Stimulated activated CD8-positive, alpha-beta memory T cell treated with anti-CD3 and anti-CD28 coated beads, Interleukin-7, amount 100 ng/mL, for 24 hours (primary cell): Measurements from ENCODE around the gene PF4V1.

ENCODE experiments used
- DNase-seq: peaks from one replicate; pipeline ENCODE4 v3.0.0-alpha.2; 2020; ENCODE audit warnings: low read depth

Gene PF4V1, protein sequence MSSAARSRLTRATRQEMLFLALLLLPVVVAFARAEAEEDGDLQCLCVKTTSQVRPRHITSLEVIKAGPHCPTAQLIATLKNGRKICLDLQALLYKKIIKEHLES

DNA sequence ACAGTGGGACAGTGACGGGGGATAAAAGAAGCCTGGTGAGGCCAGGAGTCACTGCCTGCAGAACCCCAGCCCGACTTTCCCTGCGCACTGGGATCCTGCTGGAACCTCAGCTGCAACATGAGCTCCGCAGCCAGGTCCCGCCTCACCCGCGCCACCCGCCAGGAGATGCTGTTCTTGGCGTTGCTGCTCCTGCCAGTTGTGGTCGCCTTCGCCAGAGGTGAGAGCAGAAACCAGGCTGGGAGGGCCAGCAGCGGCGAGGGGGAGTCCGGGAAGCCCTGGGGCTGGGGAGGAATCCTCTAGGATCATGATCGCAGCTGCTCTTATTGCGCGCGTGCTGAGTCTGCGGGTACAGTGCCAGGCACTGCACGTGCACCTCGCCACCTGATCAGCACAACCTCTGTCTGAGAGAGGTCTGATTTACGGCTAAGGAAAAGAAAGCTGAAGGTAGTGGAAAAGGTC is at the start of gene PF4V1:
Gene PF4V1, plus strand, starts transcription at position 51 of the 459 bp plus-strand sequence. Its CDS starts 67 bp downstream, at position 118.
- no peak for DNase-seq

DNA sequence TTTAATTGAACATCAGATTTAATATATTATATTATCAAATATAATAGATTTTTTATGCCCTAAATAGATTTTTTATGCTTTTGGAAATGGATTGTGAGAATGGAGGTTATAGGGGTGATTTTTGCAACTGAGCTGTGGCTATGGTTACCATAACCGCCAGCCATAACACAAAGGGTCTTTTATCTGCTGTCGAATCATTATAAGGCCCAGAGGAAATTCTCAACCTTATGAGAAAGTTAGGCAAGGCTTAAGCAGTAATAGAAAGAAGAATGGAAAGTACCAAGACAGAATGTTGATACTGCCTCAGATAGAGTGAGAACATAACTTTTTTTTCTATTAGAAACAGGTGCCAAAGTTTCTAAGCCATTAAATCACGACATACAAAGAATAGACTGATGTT is 42.9 kb upstream of the PF4V1 start:
- no peak for DNase-seq

DNA sequence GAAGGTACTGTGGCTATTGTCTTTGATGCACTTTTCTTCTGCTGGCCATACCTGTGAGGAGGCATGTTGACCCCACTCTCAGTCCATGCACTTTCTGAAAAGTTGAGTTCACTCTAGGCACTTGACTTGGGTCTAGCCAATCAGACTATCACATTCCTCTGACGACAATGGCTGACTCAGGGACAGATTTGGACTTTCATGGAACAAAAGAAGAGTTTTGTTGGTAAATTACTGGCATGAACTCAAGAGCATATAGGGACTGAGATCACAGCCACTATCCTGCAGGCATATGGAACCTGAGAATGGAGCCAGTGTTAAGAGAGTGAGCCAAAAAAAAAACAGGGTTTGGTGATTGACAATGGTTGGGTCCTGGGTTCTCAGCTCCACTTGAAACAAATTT is 41.3 kb upstream of the PF4V1 start:
- no peak for DNase-seq

DNA sequence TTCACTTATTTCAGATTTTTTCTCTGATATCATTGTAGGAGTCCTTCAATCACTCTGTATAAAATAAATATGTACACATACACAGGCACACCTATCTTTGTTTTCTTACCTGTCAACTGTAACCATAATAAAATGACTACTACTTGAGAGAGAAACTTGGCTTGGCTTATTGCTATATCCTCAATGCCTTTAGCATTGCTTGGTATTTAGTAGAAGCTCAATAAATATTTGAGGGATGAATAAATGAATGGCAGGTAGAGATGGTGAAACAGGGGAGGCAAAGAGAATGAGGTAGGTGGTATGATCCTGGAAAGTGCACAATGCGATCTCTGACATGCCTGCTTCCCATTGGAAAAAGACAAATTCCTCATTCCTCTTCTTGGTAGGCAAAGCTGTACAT is 38.4 kb upstream of the PF4V1 start:
- no peak for DNase-seq

DNA sequence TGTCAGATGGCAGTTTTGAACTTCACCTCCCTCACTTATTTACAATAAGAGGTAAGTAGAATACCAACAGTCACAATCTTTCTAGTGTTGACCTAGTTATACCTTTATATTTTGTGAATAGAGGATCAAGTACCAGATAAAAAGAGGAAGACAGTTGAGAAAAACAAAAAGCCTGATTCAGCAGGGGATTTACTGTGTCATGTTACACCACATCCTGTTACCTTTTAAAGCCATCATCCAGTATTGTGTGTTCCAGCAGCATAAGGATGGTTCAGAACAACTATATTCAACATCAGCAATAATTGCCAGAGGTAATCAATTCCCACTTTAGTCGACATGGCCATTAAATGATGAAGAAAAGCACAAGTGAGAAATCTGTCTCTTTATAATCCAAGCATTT is 38.0 kb upstream of the PF4V1 start:
- DNase-seq = no peak

DNA sequence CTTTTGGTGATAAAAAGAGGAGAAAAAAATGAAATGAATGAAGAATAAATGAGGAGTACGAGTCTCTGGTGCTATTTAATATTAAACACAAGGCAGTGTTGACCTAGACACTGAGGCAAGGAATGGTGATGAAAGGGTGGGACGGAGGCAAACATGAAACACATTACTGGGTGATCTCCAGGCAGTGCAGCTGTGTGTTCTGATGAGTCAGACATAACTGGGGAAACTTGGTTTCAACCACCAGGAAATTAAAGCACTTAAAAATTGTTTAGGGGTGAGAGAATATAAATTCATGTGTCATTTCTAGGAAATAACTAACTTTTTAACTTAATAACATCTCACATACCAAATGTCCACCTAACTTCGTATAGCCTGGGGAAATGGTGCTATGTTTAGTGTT is 36.3 kb upstream of the PF4V1 start:
- no peak for DNase-seq

DNA sequence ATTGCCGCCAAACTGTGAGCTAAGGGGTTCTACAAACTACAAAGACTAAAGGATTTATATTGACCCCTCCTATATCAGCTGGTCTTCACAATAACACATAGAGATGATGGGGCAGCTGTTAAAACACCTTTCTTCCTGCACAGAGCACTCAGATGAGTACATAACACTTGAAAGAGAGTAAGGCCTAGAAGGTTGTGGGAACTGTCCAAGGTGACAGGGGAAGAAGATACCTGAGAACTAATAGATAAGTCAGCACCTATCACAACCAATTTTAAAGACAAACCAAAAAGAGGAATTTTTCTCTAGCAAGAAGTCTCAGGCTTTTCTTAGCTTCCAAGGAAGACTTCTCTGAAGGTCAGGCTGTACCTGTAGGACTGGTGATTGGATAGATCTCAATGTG is 35.8 kb upstream of the PF4V1 start:
- no peak for DNase-seq

DNA sequence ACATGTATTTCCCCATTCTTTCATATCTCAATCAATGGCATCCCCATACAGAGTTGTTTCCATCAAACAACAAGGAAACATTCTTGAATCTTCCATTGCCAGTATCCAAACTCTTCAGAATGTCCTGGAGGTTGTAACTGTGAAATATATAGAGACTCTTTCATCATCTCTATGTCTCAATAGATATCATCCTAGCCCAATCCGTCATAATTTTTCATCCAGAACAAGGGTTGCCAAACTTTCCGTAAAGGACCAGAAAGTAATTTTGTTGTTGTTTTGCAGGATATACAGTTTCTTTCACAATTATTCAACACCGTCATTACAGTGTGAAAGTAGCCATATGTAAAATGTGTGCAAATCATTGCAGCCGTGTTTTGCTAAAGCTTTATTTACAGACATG is 31.8 kb upstream of the PF4V1 start:
- DNase-seq = no peak

DNA sequence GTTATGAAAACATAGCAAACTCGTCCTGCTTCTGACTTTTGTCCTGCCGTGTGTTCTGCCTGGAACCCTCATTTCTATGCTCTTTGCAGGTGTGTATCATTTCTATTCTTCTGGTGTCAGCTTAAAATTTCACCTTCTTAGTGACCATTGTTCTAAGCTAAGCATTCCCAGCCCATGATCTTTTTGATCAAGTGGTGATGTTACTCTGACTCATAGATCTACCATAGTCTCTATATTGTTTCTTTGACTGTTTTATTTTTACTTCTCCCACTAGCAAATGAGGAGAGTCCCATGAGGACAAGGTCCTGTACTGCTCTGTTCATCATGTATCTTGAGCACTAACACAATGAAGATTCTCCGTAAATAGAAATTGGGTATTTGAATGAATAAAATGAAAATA is 30.7 kb upstream of the PF4V1 start:
- no peak for DNase-seq

DNA sequence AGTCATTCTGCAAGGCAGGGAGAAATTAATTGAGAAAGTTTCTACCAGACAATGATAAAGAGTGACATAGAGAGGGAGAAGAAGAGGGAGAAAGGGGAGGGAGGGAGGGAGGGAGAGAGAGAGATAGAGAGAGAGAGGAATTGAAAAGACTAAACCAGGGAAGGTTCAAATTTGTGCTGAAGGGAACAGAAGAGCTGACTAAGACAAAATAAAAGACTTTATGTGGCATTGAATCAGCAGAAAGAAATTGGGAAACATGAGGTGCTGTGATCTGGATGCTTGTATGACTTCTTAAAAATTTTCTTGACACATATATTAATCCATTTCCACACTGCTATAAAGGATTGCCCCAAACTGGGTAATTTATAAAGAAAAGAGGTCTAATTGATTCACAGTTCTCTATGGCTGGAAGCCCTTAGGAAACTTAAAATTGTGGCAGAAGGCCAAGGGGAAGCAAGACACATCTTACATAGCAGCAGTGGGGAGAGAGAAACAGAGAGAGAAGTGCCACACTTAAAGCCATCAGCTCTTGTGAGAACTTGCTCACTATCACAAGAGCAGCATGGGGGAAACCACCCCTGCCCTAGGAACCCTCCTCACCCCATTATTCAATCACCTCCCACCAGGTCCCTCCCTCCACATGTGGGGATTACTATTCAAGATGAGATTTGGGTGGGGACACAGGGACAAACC is 30.1 kb upstream of the PF4V1 start:
- DNase-seq = no peak

DNA sequence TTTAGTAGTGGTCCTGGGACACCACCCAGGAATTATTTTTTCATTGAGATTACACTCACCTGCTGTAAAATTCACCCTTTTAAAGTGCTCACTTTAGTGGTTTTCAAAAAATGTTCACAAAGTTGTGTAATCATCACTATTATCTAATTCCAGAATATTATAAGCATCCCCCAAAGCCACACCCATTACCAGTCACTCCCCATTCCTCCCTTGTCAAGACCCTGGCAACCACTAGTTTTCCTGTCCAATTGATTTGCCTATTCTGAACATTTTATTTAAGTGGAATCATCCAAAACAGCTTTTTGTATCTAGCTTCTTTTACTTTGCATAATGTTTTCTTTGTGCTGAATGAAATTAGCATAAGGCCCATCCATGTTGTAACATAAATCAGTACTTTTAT is 29.3 kb upstream of the PF4V1 start:
- DNase-seq = no peak

DNA sequence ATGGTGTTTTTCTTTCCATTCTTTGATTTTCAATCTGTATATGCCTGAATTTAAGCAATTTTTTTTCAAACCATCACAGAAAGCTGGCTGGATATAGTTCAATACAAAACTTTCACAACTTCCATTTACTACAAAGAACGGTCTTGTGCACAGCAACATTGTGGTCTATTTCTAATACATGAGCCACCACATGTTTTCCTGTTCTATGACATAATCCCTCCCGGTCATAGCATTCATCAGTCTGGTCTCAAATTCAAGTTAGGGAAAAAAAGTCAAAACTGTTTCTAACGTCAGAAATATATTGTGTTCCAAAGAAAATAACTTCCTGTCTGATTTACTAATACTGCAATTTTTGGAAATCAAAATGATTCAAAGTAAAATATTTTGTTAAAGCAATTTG is 24.1 kb upstream of the PF4V1 start:
- DNase-seq = no peak

DNA sequence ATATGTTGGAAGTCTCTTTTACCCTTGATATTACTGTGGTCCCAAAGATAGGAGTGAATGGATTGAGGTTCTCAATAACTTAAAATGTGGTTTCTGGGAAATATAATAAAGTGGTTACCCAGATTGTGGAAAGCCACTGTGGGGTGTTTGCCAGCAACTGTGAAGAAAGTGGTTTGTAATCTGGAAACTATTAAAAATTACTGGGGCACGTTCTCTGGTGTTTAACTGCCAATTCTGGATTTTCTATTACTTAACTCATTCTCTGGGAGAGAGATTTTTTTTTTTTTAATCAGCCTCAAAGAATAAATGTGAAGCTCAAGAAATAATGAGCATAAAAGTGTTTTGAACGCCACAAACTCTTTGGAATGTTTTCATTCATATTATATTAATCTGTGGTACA is 21.5 kb upstream of the PF4V1 start:
- DNase-seq = no peak

DNA sequence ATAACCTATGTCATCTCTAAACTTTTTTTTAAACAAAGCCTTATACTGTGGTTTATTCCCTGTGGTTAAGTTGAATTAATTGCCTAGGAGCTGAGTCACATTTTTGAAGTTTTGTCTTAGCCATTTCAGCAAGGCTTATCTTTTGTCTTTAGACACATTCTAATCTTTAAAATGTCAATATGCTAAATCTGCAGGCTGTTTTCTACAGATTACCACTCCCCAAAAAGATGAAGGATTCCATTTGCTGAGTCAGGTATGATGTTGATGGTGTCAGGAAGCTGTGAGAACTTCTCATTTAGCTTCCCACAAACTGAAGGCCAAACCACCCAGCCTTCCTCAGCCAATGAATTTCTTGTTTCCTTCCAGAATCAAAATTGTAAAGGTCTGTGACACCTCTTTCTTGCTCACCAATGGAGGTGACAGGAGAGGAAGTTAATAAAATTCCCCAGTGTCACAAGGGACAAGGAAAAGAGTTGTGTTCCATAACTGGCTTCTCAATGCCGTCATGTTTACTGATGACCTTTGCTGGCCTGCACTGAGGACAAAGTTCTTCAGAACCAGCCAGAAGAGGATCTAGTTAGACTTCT is 20.4 kb upstream of the PF4V1 start:
- DNase-seq = no peak

DNA sequence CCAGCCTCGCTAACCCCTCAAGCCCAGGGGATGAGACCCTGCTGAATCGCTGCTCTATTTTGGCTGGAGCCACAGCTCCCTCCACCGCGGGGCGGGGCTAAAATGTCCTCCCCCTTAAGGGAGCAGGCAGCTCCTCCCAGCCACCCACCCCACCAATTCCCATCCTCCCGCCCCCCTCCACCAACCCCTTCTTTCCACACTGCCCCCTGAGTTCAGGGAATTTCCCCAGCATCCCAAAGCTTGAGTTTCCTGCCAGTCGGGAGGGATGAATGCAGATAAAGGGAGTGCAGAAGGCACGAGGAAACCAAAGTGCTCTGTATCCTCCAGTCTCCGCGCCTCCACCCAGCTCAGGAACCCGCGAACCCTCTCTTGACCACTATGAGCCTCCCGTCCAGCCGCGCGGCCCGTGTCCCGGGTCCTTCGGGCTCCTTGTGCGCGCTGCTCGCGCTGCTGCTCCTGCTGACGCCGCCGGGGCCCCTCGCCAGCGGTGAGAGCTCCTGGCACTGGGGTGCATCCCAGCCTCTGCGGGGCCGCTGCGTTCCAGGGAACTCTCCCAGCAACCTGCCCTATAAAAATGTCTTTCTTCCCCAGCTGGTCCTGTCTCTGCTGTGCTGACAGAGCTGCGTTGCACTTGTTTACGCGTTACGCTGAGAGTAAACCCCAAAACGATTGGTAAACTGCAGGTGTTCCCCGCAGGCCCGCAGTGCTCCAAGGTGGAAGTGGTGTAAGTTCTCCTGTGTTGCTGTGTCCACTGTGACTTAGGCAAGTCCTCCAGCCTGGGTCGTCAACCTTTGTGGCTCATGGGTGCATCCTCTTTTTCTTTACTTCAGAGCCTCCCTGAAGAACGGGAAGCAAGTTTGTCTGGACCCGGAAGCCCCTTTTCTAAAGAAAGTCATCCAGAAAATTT is 16.5 kb upstream of the PF4V1 start, which contains the start of gene CXCL6:
Gene CXCL6, plus strand, starts transcription at position 306 of the 907 bp plus-strand sequence. Its CDS starts 73 bp downstream, at position 379.
- no peak for DNase-seq

DNA sequence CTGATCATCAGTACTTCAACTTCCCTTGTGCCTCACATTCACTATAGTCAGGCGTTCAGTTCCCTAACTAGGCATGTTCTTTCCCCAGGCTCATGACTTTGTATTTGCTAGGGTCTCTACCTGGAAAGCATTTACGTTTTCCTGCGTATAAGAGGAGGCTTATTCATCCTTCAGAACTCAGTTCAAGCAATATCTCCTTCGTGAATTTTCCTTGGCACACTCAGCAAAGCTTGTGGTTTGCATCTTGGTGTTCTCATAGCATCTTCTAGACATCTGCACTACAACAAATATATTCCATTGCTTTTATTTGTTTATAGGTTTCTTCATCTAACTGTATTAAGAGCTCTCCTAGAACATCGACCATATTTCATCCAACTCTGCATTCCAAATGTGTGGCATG is 14.0 kb upstream of the PF4V1 start:
- DNase-seq = no peak

DNA sequence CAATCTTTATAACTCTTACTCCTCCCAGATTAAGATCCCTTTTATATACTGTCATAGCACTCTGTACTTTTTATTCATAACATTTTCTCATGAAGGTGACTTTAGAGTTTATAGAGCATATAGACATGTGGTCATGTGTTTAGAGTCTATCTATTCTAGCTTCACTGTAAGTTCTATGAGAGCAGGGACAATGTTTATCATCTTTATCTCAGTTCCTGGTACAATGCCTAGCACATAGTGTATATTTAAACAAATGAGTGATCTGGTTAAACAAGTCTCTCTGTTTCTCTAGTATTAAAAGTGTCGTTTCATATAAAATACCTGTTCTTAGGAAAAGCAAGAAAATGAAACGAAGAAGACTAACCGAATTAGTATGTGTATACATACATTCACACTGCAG is 13.4 kb upstream of the PF4V1 start:
- DNase-seq = no peak

DNA sequence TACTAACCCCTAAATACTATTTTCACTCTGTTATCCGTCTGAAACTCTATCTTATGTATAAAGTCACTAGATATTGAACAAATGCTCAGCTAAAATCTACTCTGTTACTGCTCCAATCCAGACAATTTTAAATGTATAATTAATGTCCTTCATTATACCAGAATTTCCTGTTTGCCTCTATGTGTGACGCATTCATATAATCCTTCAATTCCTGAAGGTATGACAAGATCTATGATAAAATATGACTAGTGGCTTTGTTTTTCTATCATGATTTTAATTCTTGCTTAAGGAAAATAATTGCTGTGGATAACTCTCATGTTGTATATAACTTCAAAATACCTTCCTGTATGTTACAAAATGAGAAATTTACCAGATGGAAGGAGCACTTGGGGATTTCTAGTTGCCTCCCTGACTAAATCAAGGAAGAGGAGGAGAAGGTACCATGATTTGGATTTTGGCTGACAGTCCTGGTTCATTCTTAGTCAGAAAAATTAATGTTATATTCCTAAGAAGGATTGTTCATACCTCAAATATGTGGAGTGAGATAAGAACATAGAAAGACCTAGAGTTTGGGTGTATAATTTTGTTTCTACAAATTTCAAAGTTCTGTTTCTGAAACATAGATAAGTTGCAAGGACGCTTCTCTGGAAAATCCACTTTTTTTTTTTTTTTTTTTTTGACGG is 11.7 kb upstream of the PF4V1 start:
- DNase-seq = no peak

DNA sequence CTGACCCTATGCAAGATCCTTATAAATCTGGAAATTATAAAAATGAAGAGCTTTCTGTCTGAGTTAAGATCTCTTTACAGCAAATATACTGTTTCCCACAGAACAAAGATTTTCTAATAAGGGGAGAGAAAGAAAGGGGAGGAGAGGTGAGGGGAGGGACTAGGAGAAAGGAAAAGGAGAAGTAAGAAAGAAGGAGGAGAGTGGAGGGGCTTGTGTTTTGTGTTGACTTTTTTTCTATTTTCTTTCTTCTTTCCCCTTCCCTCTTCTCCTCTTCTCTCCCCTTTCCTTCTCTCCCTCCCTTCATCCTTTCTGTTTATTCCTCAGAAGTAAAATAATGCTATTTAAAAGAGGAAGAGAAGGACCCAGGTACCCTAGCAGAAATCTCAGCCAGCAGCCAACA is 10.4 kb upstream of the PF4V1 start:
- DNase-seq = no peak

DNA sequence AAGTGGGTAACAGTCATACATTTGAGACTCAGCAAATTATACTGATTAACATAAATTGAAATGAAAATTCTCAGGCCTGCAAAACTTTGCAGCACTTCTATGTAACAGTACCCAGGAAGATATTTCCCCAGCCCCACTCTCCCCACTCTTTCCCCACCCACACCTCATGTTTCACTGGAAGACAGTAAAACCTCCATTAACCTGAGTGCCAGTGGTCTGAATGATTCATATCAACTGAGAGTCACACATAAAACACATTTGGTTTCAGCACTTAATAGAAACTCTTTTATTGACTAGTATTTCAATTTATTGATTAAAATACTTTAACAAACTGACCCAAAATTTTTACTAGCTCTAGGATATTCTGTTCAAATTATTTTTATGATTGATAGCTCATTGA is 9.7 kb upstream of the PF4V1 start:
- no peak for DNase-seq

DNA sequence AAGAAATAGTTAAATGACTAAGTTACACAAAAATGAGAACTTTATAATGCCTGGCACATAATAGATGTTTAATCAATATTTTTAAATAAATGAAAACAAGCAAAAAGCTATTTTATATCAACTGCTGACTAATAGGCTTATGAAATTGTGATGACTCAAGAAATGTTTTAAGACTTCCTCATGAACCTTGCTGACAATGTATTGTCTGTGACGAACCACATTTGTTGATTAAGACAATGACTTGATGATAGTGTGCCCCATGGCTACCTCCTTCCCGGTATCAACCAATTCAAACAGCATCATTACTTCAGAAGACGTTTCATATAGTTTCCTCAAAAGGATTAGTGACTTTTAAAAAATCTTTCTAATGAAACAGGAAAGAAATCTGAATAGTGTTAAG is 8.8 kb upstream of the PF4V1 start:
- no peak for DNase-seq

DNA sequence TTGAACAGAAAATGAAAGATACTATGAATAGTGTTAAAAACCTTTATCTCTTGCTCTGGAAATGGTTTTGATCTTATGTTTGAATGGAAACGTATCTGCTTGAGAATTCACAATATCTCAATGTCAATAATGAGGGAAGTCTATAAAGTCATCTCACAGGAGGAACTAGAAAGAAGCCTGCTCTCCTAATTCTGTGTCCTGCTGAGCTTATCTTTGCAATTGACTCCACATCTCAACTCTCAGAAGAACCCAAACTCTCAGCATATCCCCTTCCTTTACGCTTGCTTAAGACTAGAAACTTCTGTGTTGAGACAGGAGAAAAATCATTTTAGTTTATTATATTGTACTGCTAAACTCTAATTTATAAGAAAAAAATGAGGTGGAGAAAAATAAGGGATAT is 8.3 kb upstream of the PF4V1 start:
- DNase-seq = no peak
